GM18505 (cell line): ENCODE results near the gene PCBP3.
"Not testable (repeated sequence)": the region's sequence is repeated elsewhere in the genome, so short reads cannot be mapped to it uniquely, and the experiment has no call there.

Source experiments
- ATAC-seq: cut with Tn5 transposase; IDR thresholded peaks from one replicate; pipeline ENCODE4 v1.9.1; 2021; ENCODE audit not compliant: unreplicated experiment
- POLR2A ChIP-seq: IDR thresholded peaks from 4 replicates; pipeline ENCODE4 v1.6.1; 2011; ENCODE audit warnings: borderline replicate concordance; ENCODE audit not compliant: insufficient read depth, insufficient read length; ENCODE audit errors: extremely low read depth

Gene PCBP3

GRCh38 chr21:45713613-45714012 is 70.1 kb downstream of the PCBP3 start:
- TF ChIP-seq POLR2A = no peak
- no peak for ATAC-seq

- no peak for TF ChIP-seq POLR2A
Observed at GRCh38 chr21:45715441-45715840, 71.9 kb downstream of the PCBP3 start.

GRCh38 chr21:45718413-45718812 is 74.9 kb downstream of the PCBP3 start:
- TF ChIP-seq POLR2A = no peak
- ATAC-seq = no peak

More at GRCh38 chr21:45715441-45715840, 71.9 kb downstream of the PCBP3 start:
- no peak for ATAC-seq

- no peak for TF ChIP-seq POLR2A
- ATAC-seq = no peak
Observed at GRCh38 chr21:45719177-45719802, 75.8 kb downstream of the PCBP3 start.

GRCh38 chr21:45720204-45720603 is 76.7 kb downstream of the PCBP3 start:
- ATAC-seq = not testable (repeated sequence)

GRCh38 chr21:45721671-45722070 is 78.1 kb downstream of the PCBP3 start:
- no peak for TF ChIP-seq POLR2A
- no peak for ATAC-seq

- TF ChIP-seq POLR2A = no peak
- ATAC-seq = no peak
Observed at GRCh38 chr21:45723049-45723958, 79.8 kb downstream of the PCBP3 start.

GRCh38 chr21:45724345-45724961 is 80.9 kb downstream of the PCBP3 start:
- ATAC-seq = no peak
- no peak for TF ChIP-seq POLR2A

GRCh38 chr21:45724994-45725843 is 81.7 kb downstream of the PCBP3 start:
- TF ChIP-seq POLR2A = no peak
- ATAC-seq = no peak

- no peak for ATAC-seq
- TF ChIP-seq POLR2A = no peak
Observed at GRCh38 chr21:45725844-45726200, 82.3 kb downstream of the PCBP3 start.

GRCh38 chr21:45726438-45726837 is 82.9 kb downstream of the PCBP3 start:
- TF ChIP-seq POLR2A = no peak
- ATAC-seq = no peak

- no peak for TF ChIP-seq POLR2A
- no peak for ATAC-seq
Observed at GRCh38 chr21:45727390-45727789, 83.9 kb downstream of the PCBP3 start.
